Measurements from ENCODE around the gene ZNF335. TPM values are rescaled to one million over a fixed set of nuclear protein-coding genes. Genes with fewer than 3 reads are reported as not detected.

The ZNF335 gene
- total RNA-seq, 1 donor from 2014 or later, result 27.8 TPM

GRCh38 chr20:46014517-46015396, 42.8 kb upstream of the ZNF335 start:
- H3K9me3 ChIP-seq, result no peaks in the 10 kb centered on the region
- no peak for DNase-seq (ENCODE audit: low spot score in 2 of 2)

GRCh38 chr20:46013829-46014516, 42.0 kb upstream of the ZNF335 start:
- Histone ChIP-seq H3K4me3 (peak overlapping the region in 1 of 2 donors; percentile 34), H3K9me3 (no peaks in the 10 kb centered on the region), H3K27me3 (peaks cover 22% of the 10 kb centered on the region), H3K36me3 (no peaks in the 10 kb centered on the region), H3K4me1 (peaks cover 0 to 3% of the 10 kb centered on the region in 2 donors), H3K27ac (no peak overlapping the region)
- intact Hi-C loops (cut with DNase I), result no loop called here
- no peak for DNase-seq (ENCODE audit: low spot score in 2 of 2)
- TF ChIP-seq, protein P1, sequence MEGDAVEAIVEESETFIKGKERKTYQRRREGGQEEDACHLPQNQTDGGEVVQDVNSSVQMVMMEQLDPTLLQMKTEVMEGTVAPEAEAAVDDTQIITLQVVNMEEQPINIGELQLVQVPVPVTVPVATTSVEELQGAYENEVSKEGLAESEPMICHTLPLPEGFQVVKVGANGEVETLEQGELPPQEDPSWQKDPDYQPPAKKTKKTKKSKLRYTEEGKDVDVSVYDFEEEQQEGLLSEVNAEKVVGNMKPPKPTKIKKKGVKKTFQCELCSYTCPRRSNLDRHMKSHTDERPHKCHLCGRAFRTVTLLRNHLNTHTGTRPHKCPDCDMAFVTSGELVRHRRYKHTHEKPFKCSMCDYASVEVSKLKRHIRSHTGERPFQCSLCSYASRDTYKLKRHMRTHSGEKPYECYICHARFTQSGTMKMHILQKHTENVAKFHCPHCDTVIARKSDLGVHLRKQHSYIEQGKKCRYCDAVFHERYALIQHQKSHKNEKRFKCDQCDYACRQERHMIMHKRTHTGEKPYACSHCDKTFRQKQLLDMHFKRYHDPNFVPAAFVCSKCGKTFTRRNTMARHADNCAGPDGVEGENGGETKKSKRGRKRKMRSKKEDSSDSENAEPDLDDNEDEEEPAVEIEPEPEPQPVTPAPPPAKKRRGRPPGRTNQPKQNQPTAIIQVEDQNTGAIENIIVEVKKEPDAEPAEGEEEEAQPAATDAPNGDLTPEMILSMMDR (IDR thresholded peaks at IDR 0.05), result peak; percentile 29 to 75 (median 38)

More at GRCh38 chr20:46014517-46015396, 42.8 kb upstream of the ZNF335 start:
- TF ChIP-seq, protein P1 (IDR thresholded peaks at IDR 0.05), result no peak
- peak overlapping the region in 1 of 2 donors; percentile 34 for H3K4me3 ChIP-seq
- H3K27ac ChIP-seq, result no peak overlapping the region
- peaks cover 0 to 3% of the 10 kb centered on the region in 2 donors for H3K4me1 ChIP-seq
- H3K36me3 ChIP-seq, result no peaks in the 10 kb centered on the region
- peaks cover 22% of the 10 kb centered on the region for H3K27me3 ChIP-seq
- intact Hi-C loops (cut with DNase I), result no loop called here

DNA sequence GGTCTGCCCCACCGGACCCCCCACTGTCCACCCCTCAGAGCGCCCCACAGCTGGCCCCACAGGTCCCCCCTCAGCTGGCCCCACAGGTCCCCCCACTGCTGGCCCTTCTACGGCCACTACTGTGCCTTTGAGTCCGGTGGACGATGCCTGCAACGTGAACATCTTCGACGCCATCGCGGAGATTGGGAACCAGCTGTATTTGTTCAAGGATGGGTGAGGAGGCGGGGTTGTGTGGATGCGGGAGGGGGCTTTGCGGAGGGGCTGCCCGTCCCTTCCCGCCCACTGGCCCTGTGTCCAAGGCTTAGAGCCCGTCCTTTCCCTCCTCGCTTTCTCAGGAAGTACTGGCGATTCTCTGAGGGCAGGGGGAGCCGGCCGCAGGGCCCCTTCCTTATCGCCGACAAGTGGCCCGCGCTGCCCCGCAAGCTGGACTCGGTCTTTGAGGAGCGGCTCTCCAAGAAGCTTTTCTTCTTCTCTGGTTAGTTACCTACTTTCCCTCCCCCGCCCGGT, 41.4 kb upstream of the ZNF335 start:
- DNase-seq (ENCODE audit: low spot score in 2 of 2), result no peak
- Histone ChIP-seq H3K27me3 (peaks cover 22% of the 10 kb centered on the region), H3K4me1 (peaks cover 0 to 3% of the 10 kb centered on the region in 2 donors), H3K9me3 (no peaks in the 10 kb centered on the region), H3K4me3 (no peak overlapping the region), H3K36me3 (no peaks in the 10 kb centered on the region), H3K27ac (no peak overlapping the region)
- TF ChIP-seq, protein P1 (IDR thresholded peaks at IDR 0.05), result no peak
- intact Hi-C loops (cut with DNase I), result no loop called here

- TF ChIP-seq, protein P1 (IDR thresholded peaks at IDR 0.05), result no peak
- no peaks in the 10 kb centered on the region for H3K9me3 ChIP-seq
- H3K27me3 ChIP-seq, result peaks cover 22% of the 10 kb centered on the region
- intact Hi-C loops (cut with DNase I), result no loop called here
- no peak for DNase-seq (ENCODE audit: low spot score in 2 of 2)
- H3K4me3 ChIP-seq, result no peak overlapping the region
- H3K4me1 ChIP-seq, result peaks cover 0 to 3% of the 10 kb centered on the region in 2 donors
- no peaks in the 10 kb centered on the region for H3K36me3 ChIP-seq
- no peak overlapping the region for H3K27ac ChIP-seq
Measured at GRCh38 chr20:46012921-46013320, 40.9 kb upstream of the ZNF335 start.

DNA sequence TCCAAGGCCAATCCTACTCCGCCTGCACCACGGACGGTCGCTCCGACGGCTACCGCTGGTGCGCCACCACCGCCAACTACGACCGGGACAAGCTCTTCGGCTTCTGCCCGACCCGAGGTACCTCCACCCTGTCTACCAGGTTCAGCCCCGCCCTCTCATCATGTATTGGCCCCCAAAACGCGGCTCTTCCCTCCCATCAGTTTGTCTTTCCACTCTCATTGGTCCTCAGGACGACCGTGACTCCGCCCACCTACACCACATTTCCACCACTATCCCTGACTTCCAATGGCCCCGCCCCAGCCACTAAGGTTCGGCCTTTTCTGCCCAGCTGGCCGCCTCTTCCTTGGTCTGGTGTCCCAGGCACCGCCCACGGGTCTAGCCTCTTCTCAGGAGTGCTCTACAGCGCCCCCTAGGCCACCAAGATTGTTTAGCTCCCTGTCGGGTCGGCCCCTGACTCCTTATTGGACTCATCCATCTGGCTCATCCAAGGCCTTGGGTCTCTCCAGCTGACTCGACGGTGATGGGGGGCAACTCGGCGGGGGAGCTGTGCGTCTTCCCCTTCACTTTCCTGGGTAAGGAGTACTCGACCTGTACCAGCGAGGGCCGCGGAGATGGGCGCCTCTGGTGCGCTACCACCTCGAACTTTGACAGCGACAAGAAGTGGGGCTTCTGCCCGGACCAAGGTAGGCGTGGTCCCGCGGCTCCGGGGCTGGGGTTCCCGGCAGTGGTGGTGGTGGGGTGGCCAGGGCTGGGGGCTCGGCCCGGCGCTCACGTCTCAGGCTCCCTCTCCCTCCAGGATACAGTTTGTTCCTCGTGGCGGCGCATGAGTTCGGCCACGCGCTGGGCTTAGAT, 39.9 kb upstream of the ZNF335 start:
- no peak overlapping the region for H3K4me3 ChIP-seq
- H3K9me3 ChIP-seq, result no peaks in the 10 kb centered on the region
- no peak overlapping the region for H3K27ac ChIP-seq
- no peaks in the 10 kb centered on the region for H3K36me3 ChIP-seq
- intact Hi-C loops (cut with DNase I), result no loop called here
- DNase-seq (ENCODE audit: low spot score in 2 of 2), result peak in 1 of 2 donors; percentile 44
- peaks cover 0 to 3% of the 10 kb centered on the region in 2 donors for H3K4me1 ChIP-seq
- H3K27me3 ChIP-seq, result peaks cover 22% of the 10 kb centered on the region
- TF ChIP-seq, protein P1 (IDR thresholded peaks at IDR 0.05), result no peak
